Frontal cortex (tissue), 1 donor: ENCODE data around the gene KRTAP19-3. TPM values are rescaled to one million over a fixed set of nuclear protein-coding genes. Genes with fewer than 3 reads are reported as not detected.

Experiments used
- small RNA-seq: library from RNA; depleted of rRNA; stranded (forward); fragments of <200 nt; gene quantifications from one replicate; pipeline ENCODE3, GENCODE V24; 2014
- total RNA-seq: library from RNA; depleted of rRNA; stranded (reverse); fragments of >200 nt; gene quantifications from one replicate; pipeline ENCODE4 v1.2.3, GENCODE V29; 2014

KRTAP19-3 gene
- total RNA-seq, 1 donor from 2014 or later = not detected

Small RNA genes lying within 50 kb of the gene (small RNA-seq; reads per million reads assigned to genes)
- not detected for gene AP000567.1
- gene KRTAP19-10P = not detected
- not detected for gene KRTAP19-11P
- gene KRTAP19-9P = not detected

Other genes starting within 250 kb of the KRTAP19-3 start
- not detected for gene KRTAP24-1, start 209.1 kb downstream of the KRTAP19-3 start, total RNA-seq
- gene KRTAP25-1, start 202.5 kb downstream of the KRTAP19-3 start, total RNA-seq = not detected
- not detected for gene KRTAP26-1, start 171.7 kb downstream of the KRTAP19-3 start, total RNA-seq
- not detected for gene KRTAP27-1, start 154.3 kb downstream of the KRTAP19-3 start, total RNA-seq
- not detected for gene KRTAP23-1, start 143.4 kb downstream of the KRTAP19-3 start, total RNA-seq
- gene KRTAP13-2, start 119.7 kb downstream of the KRTAP19-3 start, total RNA-seq = not detected
- gene KRTAP13-1, start 96.0 kb downstream of the KRTAP19-3 start, total RNA-seq = not detected
- not detected for gene KRTAP13-3, start 66.1 kb downstream of the KRTAP19-3 start, total RNA-seq
- gene KRTAP13-4, start 61.8 kb downstream of the KRTAP19-3 start, total RNA-seq = not detected
- gene KRTAP15-1, start 51.7 kb downstream of the KRTAP19-3 start, total RNA-seq = not detected
- gene KRTAP19-1, start 11.6 kb downstream of the KRTAP19-3 start, total RNA-seq = not detected
- not detected for gene KRTAP19-2, start 4.6 kb downstream of the KRTAP19-3 start, total RNA-seq
- gene KRTAP19-4, start 5.2 kb upstream of the KRTAP19-3 start, total RNA-seq = not detected
- gene KRTAP19-5, start 10.1 kb upstream of the KRTAP19-3 start, total RNA-seq = not detected
- gene KRTAP19-6, start 49.9 kb upstream of the KRTAP19-3 start, total RNA-seq = not detected
- not detected for gene KRTAP19-7, start 69.3 kb upstream of the KRTAP19-3 start, total RNA-seq
- gene KRTAP22-2, start 98.4 kb upstream of the KRTAP19-3 start, total RNA-seq = not detected
- not detected for gene KRTAP6-3, start 100.4 kb upstream of the KRTAP19-3 start, total RNA-seq
- not detected for gene KRTAP6-2, start 106.9 kb upstream of the KRTAP19-3 start, total RNA-seq
- not detected for gene KRTAP22-1, start 109.1 kb upstream of the KRTAP19-3 start, total RNA-seq
- not detected for gene KRTAP6-1, start 121.9 kb upstream of the KRTAP19-3 start, total RNA-seq
- not detected for gene KRTAP20-1, start 124.4 kb upstream of the KRTAP19-3 start, total RNA-seq
- gene KRTAP20-4, start 128.6 kb upstream of the KRTAP19-3 start, total RNA-seq = not detected
- not detected for gene KRTAP20-2, start 143.2 kb upstream of the KRTAP19-3 start, total RNA-seq
- not detected for gene KRTAP20-3, start 150.9 kb upstream of the KRTAP19-3 start, total RNA-seq
- not detected for gene KRTAP21-3, start 226.8 kb upstream of the KRTAP19-3 start, total RNA-seq